HG03342 (cell line): ENCODE measurements around the gene MMP24.
A peak's percentile ranks its signal among the peaks of the same experiment; 100 is the strongest.
"Not testable (repeated sequence)": the region's sequence is repeated elsewhere in the genome, so short reads cannot be mapped to it uniquely, and the experiment has no call there.

ENCODE experiments used
- ATAC-seq: cut with Tn5 transposase; IDR thresholded peaks from one replicate; pipeline ENCODE4 v1.9.1; 2021; ENCODE audit warnings: mild to moderate bottlenecking, moderate library complexity; ENCODE audit not compliant: unreplicated experiment

Gene MMP24

DNA sequence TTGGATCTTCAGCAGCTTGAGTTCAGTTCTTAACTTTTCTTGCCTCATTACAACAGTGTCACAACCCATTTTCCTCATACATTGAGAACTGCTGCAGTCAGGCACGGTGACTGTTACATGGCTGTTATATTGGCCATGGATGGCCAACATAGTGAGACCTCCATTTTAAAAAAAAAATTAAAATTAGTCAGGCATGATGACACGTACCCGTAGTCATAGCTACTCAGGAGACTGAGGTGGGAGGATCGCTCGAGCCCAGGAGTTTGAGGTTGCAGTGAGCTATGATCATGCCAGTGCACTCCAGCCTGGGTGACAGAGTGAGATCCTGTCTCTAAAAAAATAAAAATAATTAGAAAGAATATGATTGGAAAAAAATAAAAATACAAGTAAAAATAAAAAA, 9.9 kb upstream of the MMP24 start:
- ATAC-seq, result no peak

DNA sequence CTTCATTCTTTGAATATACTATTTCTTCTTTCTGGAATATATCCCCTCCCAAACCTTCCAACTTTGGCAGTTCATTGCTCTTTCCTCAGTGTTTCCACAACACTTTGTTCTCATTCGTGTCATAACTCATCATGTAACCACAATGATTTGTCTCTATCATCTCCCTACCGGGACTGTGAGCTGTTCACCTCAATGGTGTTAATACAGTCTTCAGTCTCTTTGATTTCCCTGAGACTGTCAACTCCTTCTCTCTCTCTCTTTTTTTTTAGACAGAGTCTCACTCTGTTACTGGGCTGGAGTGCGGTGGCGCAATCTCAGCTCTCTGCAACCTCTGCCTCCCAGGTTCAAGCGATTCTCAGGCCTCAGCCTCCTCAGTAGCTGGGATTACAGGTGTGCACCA, 2.5 kb upstream of the MMP24 start:
- no peak for ATAC-seq

DNA sequence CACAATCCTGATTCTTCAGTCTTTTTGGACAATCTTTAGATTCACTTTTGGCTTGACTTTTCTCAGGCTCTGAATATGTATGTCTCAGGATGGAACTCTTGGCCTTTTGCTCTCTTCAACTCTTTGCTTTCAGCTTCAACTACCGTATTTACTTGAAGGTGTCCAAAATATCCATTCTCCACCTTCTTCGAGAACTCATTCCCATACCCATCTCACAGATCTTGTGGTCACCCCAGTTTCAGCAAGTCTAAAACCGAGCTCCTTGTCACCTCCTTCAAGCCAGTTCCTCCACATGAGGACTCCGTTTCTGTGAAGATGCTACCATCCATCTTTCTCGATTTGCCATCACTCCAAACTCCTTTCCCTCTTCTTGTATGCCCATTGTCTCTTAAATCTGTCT, 2.0 kb upstream of the MMP24 start:
- no peak for ATAC-seq

DNA sequence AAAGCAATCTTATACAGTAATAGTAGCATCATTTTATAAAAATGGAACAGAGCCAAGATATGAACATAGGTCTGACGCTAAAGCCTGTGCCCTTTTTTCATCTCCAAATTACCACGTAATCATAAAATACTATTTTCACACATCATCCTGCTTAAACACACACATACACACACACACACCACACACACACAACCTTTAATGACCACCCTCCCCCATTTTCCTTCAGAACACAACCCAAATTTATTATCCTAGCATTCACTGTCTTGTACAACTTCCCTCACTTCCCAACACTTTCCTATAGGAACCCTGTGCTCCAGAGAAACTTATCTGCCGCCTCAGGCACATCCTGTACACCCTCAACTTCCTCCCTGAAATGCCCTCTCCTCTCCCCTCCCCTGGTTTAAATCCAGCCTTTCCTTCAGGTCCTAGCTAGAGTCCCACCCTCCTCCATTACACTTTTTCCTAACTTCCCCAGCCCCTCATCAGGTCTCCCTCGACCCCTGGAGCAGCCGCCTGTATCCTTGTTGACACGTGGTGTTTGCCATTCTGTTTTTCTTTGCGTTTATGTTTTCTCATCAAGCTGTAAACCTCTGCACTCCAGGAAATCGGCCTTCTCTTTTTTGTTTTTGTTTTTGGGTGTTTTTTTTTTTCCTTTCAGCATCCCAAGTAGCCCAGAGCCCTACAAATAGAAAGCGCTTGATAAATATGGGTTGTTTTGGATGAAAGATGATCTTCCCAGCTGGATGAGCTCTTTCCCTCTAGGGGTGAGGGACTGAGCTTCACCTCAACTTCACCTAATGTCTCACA, 968 bp upstream of the MMP24 start:
- ATAC-seq, result no peak

DNA sequence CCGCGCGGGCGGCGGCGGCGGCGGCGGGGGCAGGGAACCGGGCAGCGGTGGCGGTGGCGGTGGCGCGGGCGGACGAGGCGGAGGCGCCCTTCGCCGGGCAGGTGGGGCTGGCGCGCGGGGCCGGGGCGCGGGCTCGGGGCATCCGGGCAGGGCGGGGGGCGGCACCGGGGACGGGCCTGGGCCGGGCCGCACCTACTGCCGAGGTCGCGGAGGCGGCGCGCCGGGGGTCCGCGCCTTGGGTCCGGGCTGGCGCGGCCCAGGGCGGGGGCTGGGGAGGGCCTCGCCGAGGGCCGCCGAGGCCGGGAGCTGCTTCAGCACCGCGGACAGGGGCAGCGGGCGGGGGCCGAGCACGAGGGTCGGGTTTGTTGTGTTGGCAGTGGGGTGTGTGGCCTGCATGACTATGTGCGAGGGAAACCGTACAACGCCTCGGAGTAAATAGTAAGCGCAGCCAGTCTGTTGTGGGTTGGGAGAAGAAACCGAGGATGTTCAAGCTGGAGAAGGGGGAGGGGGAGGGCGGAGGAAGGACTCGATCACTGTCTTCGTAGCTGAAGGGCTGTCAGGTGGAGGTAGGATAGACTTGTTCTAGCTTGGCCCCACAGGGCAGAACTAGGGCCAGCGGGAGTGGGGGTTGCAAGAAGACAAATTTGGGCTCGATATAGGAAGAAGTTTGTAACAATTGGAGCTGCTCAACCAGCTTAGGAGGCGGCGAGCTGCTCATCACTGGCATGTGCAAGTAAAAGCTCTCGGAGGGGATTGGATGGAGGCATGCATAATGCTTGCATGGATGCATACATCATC, 593 bp downstream of the MMP24 start:
- no peak for ATAC-seq

DNA sequence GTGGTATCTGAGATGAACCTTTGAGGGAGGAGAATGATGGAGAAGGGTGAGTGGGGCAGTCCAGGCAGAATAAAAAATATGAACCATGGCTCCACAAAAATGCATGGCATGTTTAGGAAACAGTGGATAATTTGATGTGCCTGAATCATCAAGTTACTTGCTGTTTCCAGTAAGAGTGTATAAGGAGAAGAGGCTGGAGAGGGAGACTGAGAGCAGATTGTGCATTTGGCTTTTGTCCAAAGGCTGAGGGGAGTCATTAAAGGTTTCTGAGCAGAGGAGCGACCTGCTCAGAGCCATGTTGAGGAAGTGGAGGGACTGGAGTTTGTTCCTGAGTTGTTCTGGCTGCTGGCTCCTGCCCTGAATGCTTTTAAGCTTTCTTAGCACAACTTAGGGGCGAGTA, 6.1 kb downstream of the MMP24 start:
- ATAC-seq, result no peak

DNA sequence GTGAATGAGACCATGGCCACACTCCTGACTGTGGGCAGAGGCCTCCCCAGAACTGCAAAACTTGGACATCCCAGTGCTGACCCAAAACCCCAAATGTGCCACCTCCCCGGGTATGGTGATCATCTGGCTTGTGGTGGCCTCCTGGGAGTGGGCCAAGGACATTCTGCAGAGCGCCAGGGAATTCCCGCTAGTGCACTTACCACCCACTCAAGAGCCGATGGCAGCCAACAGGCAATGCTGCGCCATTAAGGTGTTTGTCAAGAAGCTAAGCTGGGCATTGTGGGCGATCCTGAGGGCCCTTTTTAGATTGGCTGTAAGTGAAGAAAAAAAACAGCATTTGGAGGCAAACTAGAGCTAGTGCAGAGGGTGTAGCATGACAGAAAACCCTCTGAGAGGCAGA, 9.4 kb downstream of the MMP24 start:
- no peak for ATAC-seq

DNA sequence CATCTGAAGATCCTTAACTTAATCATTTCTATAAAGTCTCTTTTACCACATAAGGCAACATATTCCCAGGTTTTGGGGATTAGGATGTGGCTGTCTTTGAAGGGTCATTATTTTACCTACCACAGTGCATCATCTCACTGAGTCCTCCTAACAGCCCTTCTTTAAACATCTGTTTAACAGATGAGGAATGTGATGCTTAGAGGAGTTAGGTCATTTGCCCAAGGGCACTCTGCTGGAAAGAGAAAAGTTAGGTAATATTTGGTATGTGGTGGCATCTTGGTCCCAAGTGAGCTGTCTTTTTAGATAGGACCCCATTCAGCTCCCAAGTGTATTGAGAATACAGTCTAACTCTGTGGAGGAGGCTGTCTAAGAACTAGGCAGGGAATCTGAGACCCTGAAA, 11.0 kb downstream of the MMP24 start:
- no peak for ATAC-seq

DNA sequence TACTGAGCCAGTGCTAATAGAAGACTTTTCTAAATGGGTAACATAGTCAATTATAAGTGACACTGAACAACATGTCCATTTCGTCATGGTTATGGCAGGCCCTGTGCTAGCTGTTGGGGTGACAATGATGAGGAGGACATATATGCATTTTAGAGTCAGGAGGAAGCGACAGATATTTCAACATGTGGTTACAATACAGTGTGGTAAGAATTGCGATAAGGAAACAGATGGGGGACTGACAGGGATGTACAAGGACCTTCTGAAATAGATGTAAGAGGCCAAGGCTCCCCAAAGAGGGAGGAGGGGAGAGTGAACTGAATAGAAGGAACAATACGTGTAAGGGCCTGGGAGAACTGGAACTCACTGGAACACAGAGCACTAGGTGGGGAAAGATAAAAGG, 11.7 kb downstream of the MMP24 start:
- ATAC-seq, result no peak

DNA sequence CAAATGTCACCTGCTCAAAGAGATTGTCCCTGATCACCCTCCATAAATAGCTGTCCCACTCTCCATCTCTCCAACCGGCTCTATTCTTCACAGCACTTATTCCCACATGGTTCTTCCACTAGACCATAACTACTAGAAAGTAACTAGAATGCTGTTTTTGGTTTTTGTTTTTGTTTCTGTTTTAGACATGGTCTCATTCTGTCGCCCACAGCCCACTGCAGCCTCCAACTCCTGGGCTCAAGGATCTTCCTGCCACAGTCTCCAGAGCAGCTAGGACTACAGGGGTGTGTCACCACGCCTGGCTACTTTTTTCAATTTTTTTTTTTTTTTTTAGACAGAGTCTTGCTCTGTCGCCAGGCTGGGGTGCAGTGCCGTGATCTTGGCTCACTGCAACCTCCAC, 12.2 kb downstream of the MMP24 start:
- ATAC-seq, result no peak

DNA sequence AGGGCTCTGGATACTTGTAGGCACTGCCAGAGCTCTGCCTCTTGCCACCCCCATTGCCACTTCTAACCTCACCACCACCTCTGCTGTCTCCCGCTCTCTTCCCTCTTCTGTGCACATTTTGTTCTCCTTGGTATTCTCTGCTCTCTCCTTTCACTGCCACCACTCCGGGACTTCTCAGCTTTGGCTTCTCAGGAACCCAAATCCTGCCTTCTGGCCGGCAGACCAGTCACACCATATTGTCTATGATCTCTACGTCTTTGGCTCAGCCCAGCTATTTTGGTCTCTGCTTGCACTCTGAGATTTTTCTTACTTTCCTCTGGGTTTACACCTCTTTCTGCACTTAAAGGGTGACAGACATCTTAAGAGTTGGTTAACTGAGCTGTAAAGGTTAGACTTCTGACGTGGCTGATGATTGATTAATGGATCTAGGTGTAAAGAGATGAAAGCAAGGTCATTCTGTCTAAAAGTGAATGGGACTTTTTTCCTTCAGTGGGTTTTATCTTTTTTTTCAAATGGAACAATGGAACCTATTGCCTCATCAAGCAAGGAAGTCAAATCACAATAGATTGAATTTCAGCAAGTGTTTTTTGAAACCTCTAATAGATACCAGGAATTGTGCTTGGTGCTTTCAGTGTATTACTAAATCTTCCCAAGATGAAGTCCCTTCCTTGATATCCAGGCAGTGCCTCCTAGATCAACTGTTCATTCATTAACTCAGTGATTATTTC, 13.8 kb downstream of the MMP24 start:
- ATAC-seq, result no peak

DNA sequence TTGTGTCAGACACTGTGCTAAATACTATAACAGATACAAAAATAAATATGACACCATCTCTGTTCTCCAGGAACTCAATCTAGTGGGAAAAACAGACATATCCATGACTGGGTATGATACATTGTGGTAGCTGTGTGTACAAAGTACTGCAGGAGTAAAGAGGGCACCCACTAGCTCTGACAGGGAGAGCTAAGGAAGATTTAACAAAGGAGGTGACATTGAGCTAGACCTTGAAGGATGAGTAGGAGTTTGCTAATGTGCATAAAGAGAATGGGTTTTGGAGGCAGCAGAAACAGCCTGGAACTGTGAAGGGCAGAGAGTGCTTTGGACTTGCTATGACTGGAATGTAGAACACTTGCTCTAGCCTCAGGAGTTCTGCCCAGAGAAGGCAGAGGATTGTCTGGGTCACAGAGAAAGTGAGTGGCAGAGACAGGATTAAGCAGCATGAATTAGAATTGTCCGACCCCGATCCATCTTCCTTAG, 14.4 kb downstream of the MMP24 start:
- ATAC-seq, result no peak

DNA sequence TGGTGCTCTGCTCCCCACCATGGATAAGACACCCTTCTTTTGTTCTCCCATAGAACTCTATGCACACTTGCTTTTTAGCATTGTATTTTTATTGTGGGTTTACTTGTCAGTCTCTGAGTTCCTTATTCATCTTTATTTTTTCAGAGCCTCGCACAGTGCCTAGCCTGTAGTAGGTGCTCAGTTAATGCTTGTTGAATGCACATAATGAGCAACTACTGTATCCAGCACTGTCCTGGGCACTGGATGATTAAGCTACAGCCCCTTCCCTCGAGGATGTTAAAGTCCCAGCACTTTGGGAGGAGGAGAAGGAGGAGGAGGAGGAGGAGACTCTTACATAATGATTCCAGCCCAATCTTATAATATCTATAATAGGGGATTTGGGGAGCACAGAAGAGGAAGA, 16.8 kb downstream of the MMP24 start:
- ATAC-seq, result no peak

DNA sequence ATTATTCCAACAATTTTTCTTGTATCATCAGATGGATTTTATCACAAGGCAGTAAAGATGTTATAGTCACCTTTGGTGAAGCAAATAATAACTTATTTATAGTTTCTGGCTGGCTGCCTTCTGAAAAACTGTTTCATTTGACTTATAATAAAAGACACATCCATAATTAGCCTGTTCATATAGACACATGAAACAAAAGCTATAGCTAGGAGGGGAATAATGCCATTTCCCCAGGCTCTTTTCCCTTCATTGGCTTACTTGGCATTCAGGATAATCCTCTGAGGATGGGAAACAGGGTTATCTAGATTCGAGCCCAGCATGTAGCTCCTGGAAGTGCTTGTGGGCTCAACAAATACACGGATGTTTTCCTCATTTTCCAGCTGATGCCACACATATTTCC, 17.5 kb downstream of the MMP24 start:
- no peak for ATAC-seq

DNA sequence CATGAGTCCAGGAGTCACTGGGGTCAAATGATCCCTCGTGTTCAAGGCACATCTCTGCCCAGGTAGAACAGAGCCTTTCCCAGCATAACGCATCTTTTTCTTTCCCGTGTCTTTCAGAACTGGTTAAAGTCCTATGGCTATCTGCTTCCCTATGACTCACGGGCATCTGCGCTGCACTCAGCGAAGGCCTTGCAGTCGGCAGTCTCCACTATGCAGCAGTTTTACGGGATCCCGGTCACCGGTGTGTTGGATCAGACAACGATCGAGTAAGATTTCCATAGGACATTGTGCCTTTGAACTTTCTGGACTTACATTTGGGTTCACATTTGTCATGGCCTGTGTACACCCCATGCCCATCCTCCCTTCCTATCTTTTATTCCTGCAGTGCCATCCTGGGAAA, 20.2 kb downstream of the MMP24 start:
- ATAC-seq, result no peak

DNA sequence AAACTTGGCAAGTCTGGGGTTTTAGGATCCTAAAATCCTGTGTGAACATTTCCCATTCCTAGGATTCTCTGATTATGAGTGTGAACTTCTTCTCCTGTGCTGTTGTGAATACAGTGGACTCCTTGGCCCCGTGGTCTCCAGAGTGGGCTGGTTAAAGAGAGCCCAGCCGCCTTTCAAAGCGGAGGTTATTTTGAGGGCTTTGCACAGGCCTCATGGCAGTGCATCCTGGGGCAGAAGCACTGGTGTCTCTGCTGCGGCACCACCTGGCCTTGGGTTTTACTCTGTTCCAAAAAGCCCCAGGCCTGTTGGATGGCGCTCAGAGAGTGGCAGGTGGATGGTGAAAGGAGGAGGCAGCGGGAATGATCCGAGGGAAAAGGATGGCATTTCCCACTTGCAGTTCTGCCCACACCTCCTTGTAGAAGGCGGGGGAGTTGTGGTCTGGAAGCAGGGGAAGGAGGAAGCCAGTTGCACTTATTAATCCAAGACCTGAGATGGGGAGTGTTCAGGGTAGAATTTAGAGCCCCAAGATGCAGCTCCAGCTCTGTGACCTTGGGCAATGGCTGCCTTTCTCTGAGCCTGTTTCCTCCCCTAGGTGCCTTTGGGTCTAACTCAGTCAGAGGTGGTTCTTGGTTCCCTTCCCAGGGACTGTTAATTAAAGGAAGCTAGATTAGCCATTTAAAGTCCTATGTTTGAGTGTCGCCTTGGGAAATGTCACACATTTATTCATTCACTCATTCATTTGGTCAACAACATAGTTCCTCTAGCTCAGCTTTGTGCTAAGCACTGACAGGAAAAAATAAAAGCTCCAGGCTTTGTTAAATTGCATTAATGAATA, 22.4 kb downstream of the MMP24 start:
- ATAC-seq, result no peak

DNA sequence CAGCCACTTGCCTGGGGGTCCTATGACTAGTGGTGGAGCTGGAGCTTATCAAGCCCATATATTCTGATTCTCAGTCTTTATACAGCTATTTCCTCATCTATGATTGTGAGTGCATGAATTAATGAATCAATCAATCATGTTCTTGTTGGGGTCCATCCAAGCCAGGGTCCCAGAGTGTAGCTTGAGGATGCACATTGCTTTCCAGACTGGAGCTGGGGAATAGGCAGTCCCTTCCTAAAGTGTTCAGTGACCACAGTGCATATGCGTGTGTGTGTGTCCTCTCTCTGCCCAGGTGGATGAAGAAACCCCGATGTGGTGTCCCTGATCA, 25.1 kb downstream of the MMP24 start:
- ATAC-seq, result no peak

DNA sequence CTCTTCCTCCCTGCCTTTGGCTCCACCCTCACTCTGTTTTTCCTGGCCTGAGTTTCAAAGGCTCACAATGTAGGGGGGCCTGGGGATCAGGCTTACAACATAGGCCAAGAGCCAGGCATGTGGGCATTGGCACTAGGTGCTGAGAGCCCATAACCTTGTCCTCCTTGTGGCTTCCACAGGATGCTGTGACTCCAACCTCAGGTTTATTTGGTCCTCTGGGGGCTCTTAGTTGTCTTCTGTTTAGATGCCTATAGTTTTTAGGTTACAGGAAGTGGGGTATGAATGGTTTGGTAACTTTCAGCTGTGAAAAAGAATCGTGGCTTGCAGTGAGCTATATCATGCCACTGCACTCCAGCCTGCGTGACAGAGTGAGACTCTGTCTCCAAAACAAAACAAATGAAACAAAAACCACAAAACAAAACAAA, 25.6 kb downstream of the MMP24 start:
- peak; percentile 56 for ATAC-seq

DNA sequence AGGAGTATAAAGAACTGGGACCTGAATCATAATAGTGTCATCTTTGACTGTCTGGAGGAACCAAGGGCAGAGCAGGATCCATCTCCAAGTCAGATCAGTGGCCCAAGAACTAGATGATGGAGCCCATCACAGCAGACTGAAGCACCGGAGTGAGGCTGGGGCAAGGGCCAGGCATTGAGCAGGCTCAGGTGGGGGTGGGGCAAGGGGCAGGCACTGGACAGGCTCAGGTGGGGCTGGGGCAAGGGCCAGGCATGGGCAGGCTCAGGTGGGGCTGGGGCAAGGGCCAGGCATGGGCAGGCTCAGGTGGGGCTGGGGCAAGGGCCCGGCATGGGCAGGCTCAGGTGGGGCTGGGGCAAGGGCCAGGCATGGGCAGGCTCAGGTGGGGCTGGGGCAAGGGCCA, 26.1 kb downstream of the MMP24 start:
- ATAC-seq, result not testable (repeated sequence)

DNA sequence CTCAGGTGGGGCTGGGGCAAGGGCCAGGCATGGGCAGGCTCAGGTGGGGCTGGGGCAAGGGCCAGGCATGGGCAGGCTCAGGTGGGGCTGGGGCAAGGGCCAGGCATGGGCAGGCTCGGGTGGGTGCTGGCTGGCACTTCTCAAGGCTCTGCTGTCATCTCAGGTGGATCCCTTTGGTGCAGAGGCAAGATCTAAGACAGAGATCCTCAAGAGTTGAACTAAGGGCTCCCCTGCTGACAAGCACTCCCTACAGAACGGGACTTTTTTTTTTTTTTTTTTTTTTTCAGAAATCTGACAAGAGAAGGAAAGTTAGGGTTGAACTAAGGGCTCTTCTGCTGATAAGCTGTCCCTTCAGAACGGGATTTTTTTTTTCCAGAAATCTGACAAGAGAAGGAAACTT, 26.5 kb downstream of the MMP24 start:
- no peak for ATAC-seq

DNA sequence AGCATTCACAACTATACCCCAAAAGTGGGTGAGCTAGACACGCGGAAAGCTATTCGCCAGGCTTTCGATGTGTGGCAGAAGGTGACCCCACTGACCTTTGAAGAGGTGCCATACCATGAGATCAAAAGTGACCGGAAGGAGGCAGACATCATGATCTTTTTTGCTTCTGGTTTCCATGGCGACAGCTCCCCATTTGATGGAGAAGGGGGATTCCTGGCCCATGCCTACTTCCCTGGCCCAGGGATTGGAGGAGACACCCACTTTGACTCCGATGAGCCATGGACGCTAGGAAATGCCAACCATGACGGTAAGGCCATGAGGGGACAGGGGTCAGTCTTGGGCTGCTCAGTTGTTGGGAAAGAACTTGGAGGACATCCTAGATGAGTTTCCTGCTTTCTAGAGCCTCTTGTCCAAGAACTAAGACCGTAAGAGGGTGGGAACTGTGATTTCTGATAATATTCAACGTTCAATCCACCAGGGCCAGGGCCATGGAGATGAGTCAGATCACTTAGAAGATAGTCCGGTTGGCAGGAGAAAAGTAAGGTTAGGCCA, 28.0 kb downstream of the MMP24 start:
- ATAC-seq, result no peak
